Activated naive CD8-positive, alpha-beta T cell treated with anti-CD3 and anti-CD28 coated beads, Interleukin-2, amount 10 ng/mL, durations not matched to agents 7 days and 5 days (primary cell): ENCODE results near the gene CYP17A1. TPM values are rescaled to one million over a fixed set of nuclear protein-coding genes. Genes with fewer than 3 reads are reported as not detected.
"Not testable (repeated sequence)": the region's sequence is repeated elsewhere in the genome, so short reads cannot be mapped to it uniquely, and the experiment has no call there.

ENCODE experiments used
- ATAC-seq: fragments of 150-1000 bp; cut with Tn5 transposase; one replicate; pipeline ENCODE4 v1.10.0; 2021; ENCODE audit warnings: low read depth, moderate library complexity
- POLR2A ChIA-PET: fragments of 350-600 bp; sonication (Branson Sonifier 250); formaldehyde crosslinking; loops from one replicate; lab custom pipeline; 2021; ENCODE audit warnings: antibody characterized with exemption; lab: Charles Lee
- DNase-seq: peaks from one replicate; pipeline ENCODE4 v3.0.0; 2021
- H3K27ac Mint-ChIP-seq: one replicate; pipeline ENCODE4 v1.8.0; 2022; ENCODE audit warnings: mild to moderate bottlenecking, mixed read lengths
- H3K27me3 Mint-ChIP-seq: one replicate; pipeline ENCODE4 v1.8.0; 2022; ENCODE audit warnings: mild to moderate bottlenecking, moderate library complexity, mixed read lengths
- H3K36me3 Mint-ChIP-seq: one replicate; pipeline ENCODE4 v1.8.0; 2021; ENCODE audit warnings: mild to moderate bottlenecking, mixed read lengths
- H3K4me1 Mint-ChIP-seq: one replicate; pipeline ENCODE4 v1.8.0; 2021; ENCODE audit warnings: mixed read lengths
- H3K4me3 Mint-ChIP-seq: one replicate; pipeline ENCODE4 v1.8.0; 2022; ENCODE audit warnings: mild to moderate bottlenecking, moderate library complexity, mixed read lengths
- H3K9me3 Mint-ChIP-seq: one replicate; pipeline ENCODE4 v1.8.0; 2021; ENCODE audit warnings: mixed read lengths
- total RNA-seq, 2 experiments: library from RNA; stranded (reverse); gene quantifications; one replicate each; pipeline ENCODE4 v1.2.3, GENCODE V29; 2021

The CYP17A1 gene
- total RNA-seq, 2 experiments from 2014 or later: not detected

DNA sequence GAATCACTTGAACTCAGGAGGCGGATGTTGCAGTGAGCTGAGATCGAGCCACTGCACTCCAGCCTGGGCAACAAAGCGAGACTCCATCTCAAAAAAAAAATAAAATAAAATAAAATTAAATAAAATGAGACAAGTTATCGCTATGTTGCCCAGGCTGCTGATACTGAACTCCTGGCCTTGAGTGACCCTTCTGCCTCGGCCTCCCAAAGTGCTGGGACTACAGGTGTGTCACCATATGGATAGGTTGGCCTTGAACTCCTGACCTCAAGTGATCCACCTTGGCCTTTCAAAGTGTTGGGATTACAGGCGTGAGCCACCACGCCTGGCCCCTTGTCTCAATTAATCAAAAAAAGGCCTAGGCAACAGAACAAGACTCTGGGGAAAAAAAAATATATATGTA, 16.0 kb upstream of the CYP17A1 start:
- H3K27ac Mint-ChIP-seq, ATAC-seq, H3K9me3 Mint-ChIP-seq, DNase-seq, H3K36me3 Mint-ChIP-seq, H3K4me3 Mint-ChIP-seq, H3K27me3 Mint-ChIP-seq, H3K4me1 Mint-ChIP-seq: not testable (repeated sequence)
- POLR2A ChIA-PET: interaction anchor here (2.0 kb wide), 1 partner anchor 64 kb away, joined by 7 read pairs; the partner anchor contains the start of gene CNNM2

- no peak for ATAC-seq
- Mint-ChIP-seq H3K27ac (no peak overlapping the region), H3K4me3 (no peak overlapping the region), H3K27me3 (no peaks in the 10 kb centered on the region), H3K36me3 (no peaks in the 10 kb centered on the region), H3K9me3 (no peaks in the 10 kb centered on the region), H3K4me1 (peaks cover 2% of the 10 kb centered on the region)
- POLR2A ChIA-PET: no interaction called here
- DNase-seq: no peak
These were observed 12.9 kb upstream of the CYP17A1 start for GRCh38 chr10:102850025-102850518.

GRCh38 chr10:102845352-102845902, 8.2 kb upstream of the CYP17A1 start:
- Mint-ChIP-seq H3K4me3 (no peak overlapping the region), H3K36me3 (no peaks in the 10 kb centered on the region), H3K27me3 (peaks cover 7% of the 10 kb centered on the region), H3K27ac (no peak overlapping the region), H3K9me3 (no peaks in the 10 kb centered on the region), H3K4me1 (no peaks in the 10 kb centered on the region)
- ATAC-seq (no peak), DNase-seq (no peak)
- POLR2A ChIA-PET: interaction anchor here (0.6 kb wide), 1 partner anchor 245 kb away, joined by 4 read pairs; no protein-coding TSS in a partner anchor

DNA sequence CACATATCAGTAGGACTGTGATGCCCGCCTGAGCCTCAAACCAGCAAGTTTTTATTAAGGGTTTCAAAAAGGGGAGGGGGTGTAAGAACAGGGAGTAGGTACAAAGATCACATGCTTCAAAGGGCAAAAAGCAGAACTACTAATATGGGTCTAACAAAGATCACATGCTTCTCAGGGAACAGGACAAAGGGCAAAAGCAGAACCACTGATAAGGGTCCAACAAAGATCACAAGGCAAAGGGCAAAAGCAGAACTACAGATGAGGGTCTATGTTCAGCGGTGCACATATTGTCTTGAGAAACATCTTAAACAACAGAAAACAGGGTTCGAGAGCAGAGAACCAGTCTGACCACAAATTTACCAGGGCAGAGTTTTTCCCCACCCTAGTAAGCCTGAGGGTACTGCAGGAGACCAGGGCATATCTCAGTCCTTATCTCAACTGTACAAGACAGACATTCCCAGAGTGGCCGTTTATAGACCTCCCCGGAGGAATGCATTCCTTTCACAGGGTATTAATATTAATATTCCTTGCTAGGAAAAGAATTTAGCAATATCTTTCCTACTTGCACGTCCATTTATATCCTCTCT, 7.1 kb upstream of the CYP17A1 start:
- ATAC-seq, H3K4me3 Mint-ChIP-seq, H3K27me3 Mint-ChIP-seq, POLR2A ChIA-PET, H3K4me1 Mint-ChIP-seq, H3K27ac Mint-ChIP-seq, H3K36me3 Mint-ChIP-seq, H3K9me3 Mint-ChIP-seq, DNase-seq: not testable (repeated sequence)

DNA sequence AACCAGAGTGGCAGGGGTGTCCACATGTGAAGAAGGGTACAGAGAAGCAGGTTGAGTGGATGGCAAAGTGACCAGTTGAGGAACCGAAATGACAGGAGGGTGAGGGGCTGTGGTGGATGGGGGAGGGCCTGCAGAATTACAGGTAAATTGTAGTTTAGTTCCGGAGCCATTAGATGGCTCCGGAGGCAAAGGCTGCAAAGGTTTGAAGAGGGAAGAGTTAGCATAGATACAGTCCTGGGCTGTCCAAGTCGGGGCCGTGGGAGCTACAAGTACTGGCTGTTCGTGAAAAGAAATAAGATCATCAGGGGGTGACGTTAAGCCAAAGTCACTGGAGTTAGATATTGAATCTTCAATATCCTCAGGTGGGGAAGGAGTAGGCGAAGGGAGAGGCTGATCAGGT, 5.9 kb upstream of the CYP17A1 start:
- H3K9me3 Mint-ChIP-seq, H3K4me3 Mint-ChIP-seq, H3K27ac Mint-ChIP-seq, H3K4me1 Mint-ChIP-seq, POLR2A ChIA-PET, DNase-seq, ATAC-seq, H3K36me3 Mint-ChIP-seq: not testable (repeated sequence)
- peaks cover 15% of the 10 kb centered on the region for H3K27me3 Mint-ChIP-seq

- peaks cover 1% of the 10 kb centered on the region for H3K36me3 Mint-ChIP-seq
- peaks cover 6% of the 10 kb centered on the region for H3K9me3 Mint-ChIP-seq
- DNase-seq (no peak), ATAC-seq (no peak)
- POLR2A ChIA-PET: no interaction called here
- H3K27ac Mint-ChIP-seq: no peak overlapping the region
- no peaks in the 10 kb centered on the region for H3K4me1 Mint-ChIP-seq
- H3K4me3 Mint-ChIP-seq: no peak overlapping the region
- peaks cover 19% of the 10 kb centered on the region for H3K27me3 Mint-ChIP-seq
These were observed 4.7 kb upstream of the CYP17A1 start for GRCh38 chr10:102841827-102842345.

- H3K4me1 Mint-ChIP-seq, POLR2A ChIA-PET, H3K27ac Mint-ChIP-seq, DNase-seq, H3K36me3 Mint-ChIP-seq, H3K4me3 Mint-ChIP-seq, ATAC-seq, H3K9me3 Mint-ChIP-seq: not testable (repeated sequence)
- peaks cover 20% of the 10 kb centered on the region for H3K27me3 Mint-ChIP-seq
These were observed 1.2 kb upstream of the CYP17A1 start for GRCh38 chr10:102838276-102838927.

- Mint-ChIP-seq H3K4me1 (no peaks in the 10 kb centered on the region), H3K36me3 (peaks cover 1% of the 10 kb centered on the region), H3K4me3 (no peak overlapping the region), H3K9me3 (peaks cover 6% of the 10 kb centered on the region), H3K27ac (no peak overlapping the region), H3K27me3 (peaks cover 11% of the 10 kb centered on the region)
- POLR2A ChIA-PET: interaction anchor here (0.7 kb wide), 1 partner anchor 32 kb away, joined by 4 read pairs; no protein-coding TSS in a partner anchor
- ATAC-seq (peak; percentile 95), DNase-seq (peak; percentile 73)
These were observed 2.2 kb downstream of the CYP17A1 start for GRCh38 chr10:102835007-102835482.

- POLR2A ChIA-PET: no interaction called here
- peaks cover 1% of the 10 kb centered on the region for H3K36me3 Mint-ChIP-seq
- peaks cover 11% of the 10 kb centered on the region for H3K27me3 Mint-ChIP-seq
- H3K4me1 Mint-ChIP-seq: no peaks in the 10 kb centered on the region
- ATAC-seq (no peak), DNase-seq (no peak)
- H3K4me3 Mint-ChIP-seq: no peak overlapping the region
- no peak overlapping the region for H3K27ac Mint-ChIP-seq
- H3K9me3 Mint-ChIP-seq: peaks cover 6% of the 10 kb centered on the region
These were observed 3.1 kb downstream of the CYP17A1 start for GRCh38 chr10:102834143-102834542.

DNA sequence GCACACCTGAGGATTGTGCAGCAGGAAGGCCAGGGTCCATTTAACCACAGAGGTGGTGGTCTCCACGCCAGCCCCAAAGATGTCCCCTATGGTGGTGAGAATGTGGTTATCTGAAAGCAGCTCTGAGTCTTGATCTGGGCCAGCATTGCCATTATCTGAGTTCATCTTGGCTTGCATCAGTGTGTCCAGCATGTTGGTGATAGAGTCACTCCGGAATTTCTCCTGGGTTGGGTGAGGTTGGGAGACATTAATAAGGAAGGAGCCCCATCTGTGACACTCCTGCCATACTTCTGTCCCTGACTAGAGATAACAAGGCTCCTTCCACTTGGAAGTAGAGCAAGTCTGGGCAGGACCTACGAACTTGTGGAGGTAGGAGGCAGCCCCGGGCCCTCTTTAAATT, 4.2 kb downstream of the CYP17A1 start:
- POLR2A ChIA-PET: no interaction called here
- no peak overlapping the region for H3K4me3 Mint-ChIP-seq
- no peak for DNase-seq
- H3K27me3 Mint-ChIP-seq: peaks cover 4% of the 10 kb centered on the region
- no peaks in the 10 kb centered on the region for H3K36me3 Mint-ChIP-seq
- peaks cover under 1% of the 10 kb centered on the region for H3K9me3 Mint-ChIP-seq
- ATAC-seq: no peak
- H3K27ac Mint-ChIP-seq: no peak overlapping the region
- H3K4me1 Mint-ChIP-seq: no peaks in the 10 kb centered on the region

GRCh38 chr10:102832248-102832647, 5.0 kb downstream of the CYP17A1 start:
- POLR2A ChIA-PET: no interaction called here
- H3K4me3 Mint-ChIP-seq: no peak overlapping the region
- no peaks in the 10 kb centered on the region for H3K9me3 Mint-ChIP-seq
- no peak for ATAC-seq
- H3K27ac Mint-ChIP-seq: no peak overlapping the region
- no peak for DNase-seq
- H3K36me3 Mint-ChIP-seq: no peaks in the 10 kb centered on the region
- H3K27me3 Mint-ChIP-seq: peaks cover 1% of the 10 kb centered on the region
- H3K4me1 Mint-ChIP-seq: no peaks in the 10 kb centered on the region

- ATAC-seq (no peak), DNase-seq (no peak)
- Mint-ChIP-seq H3K27ac (no peak overlapping the region), H3K4me1 (no peaks in the 10 kb centered on the region), H3K36me3 (no peaks in the 10 kb centered on the region), H3K4me3 (no peak overlapping the region), H3K9me3 (no peaks in the 10 kb centered on the region), H3K27me3 (peaks cover 3% of the 10 kb centered on the region)
- POLR2A ChIA-PET: no interaction called here
These were observed 5.7 kb downstream of the CYP17A1 start for GRCh38 chr10:102831322-102832071.

DNA sequence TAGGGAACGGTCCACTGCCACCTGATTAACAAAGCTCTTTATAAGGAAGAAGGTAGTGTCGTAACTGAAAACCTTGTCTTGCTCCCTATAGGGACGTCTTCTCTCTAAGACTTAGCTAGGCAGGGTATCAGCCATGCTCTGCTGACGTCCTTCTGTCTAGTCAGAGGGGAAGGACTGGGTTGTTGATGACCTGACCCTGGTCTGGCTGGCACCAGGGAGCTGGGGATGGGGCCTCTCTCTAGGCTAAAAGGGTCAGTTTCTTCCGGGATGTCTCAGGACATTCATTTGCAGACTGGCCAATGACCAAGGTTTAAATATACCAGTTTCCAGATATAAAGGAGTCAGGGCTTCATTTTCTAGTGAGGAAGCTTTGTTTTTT, 9.6 kb downstream of the CYP17A1 start:
- no peaks in the 10 kb centered on the region for H3K9me3 Mint-ChIP-seq
- H3K27ac Mint-ChIP-seq: no peak overlapping the region

More for the DNA sequence above, 9.6 kb downstream of the CYP17A1 start:
- Mint-ChIP-seq H3K36me3 (no peaks in the 10 kb centered on the region), H3K4me3 (no peak overlapping the region), H3K27me3 (peaks cover 2% of the 10 kb centered on the region), H3K4me1 (no peaks in the 10 kb centered on the region)
- no peak for DNase-seq
- ATAC-seq: no peak
- POLR2A ChIA-PET: interaction anchor here (0.7 kb wide), 1 partner anchor 615 kb away, joined by 3 read pairs; no protein-coding TSS in a partner anchor
